ENCODE results near the gene SUN2. TPM values are rescaled to one million over a fixed set of nuclear protein-coding genes. Genes with fewer than 3 reads are reported as not detected.
"Not testable (repeated sequence)": the region's sequence is repeated elsewhere in the genome, so short reads cannot be mapped to it uniquely, and the experiment has no call there.

SUN2 gene
- total and polyA plus RNA-seq, 2 of the 4 experiments (the other 2 are of a cell fraction) = 27.8 to 50.0 TPM

DNA sequence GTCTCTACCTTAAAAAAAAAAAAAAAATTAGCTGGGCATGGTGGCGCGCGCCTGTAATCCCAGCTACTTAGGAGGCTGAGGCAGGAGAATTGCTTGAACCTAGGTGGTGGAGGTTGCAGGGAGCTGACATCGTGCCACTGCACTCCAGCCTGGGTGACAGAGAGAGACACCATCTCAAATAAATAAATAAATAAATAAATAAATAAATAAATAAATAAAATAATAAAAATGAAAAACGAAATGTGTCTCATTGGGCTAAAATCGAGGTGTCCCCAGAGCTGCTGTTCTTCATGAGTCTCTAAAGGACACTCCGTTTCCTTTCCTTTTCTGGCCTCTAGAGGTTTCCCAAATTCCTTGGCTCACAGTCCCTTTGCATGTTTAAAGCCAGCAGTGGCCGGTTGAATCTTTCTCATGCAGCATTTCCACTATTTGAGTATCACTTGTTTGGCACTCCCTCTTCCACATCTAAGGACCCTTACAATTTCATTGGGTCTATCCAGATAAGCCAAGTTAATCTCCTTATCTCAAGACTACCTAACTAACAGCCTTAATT is 49.3 kb upstream of the SUN2 start:
- H3K27me3 ChIP-seq (ENCODE audit: control insufficient read depth, insufficient read depth, low read length); H3K9me1 ChIP-seq (ENCODE audit: insufficient read depth, low read length); H3K56ac ChIP-seq (ENCODE audit: extremely low read depth, insufficient read depth, low read length); H2AK9ac ChIP-seq (replicated peaks; ENCODE audit: low read depth, low read length, poor library complexity); H2AFZ ChIP-seq (replicated peaks; ENCODE audit: low read length, poor library complexity); H4K20me1 ChIP-seq (ENCODE audit: insufficient read depth, low read length); H2AK5ac ChIP-seq (ENCODE audit: low read depth, low read length); H3K14ac ChIP-seq (replicated peaks; ENCODE audit: low read depth, low read length); H3K4me2 ChIP-seq (ENCODE audit: low read depth, low read length); dilution Hi-C loops (cut with HindIII; ENCODE audit: low sequenced_read_pairs, unreplicated experiment); H4K5ac ChIP-seq (ENCODE audit: low read depth, low read length); ATAC-seq (ENCODE audit: low read depth); CTCF ChIA-PET; H3K27ac ChIP-seq (ENCODE audit: insufficient read depth, low read length); H3K23ac ChIP-seq (ENCODE audit: low read depth, low read length); POLR2A ChIA-PET (ENCODE audit: unreplicated experiment); H3K18ac ChIP-seq (ENCODE audit: low read depth, low read length); DNase-seq; H3K36me3 ChIP-seq (ENCODE audit: control insufficient read depth, insufficient read depth, low read length); in situ Hi-C loops (cut with MboI; ENCODE audit: low sequenced_read_pairs); H3K9ac ChIP-seq (ENCODE audit: low read depth, low read length); H3K79me1 ChIP-seq (ENCODE audit: low read depth in 1 of 2, low read length in 2 of 2); H3K4me1 ChIP-seq (ENCODE audit: control insufficient read depth, insufficient read depth, low read length); H3K4me3 ChIP-seq (ENCODE audit: insufficient read depth, low read depth, low read length); intact Hi-C loops (cut with micrococcal nuclease); H4K8ac ChIP-seq (ENCODE audit: low read depth in 2 of 2, low read length in 2 of 2); H3K4ac ChIP-seq (ENCODE audit: low read depth, low read length); H2BK120ac ChIP-seq (ENCODE audit: low read depth, low read length); H2BK20ac ChIP-seq (ENCODE audit: low read depth, low read length); H2BK5ac ChIP-seq (ENCODE audit: low read depth, low read length, poor library complexity, severe bottlenecking); H4K91ac ChIP-seq (ENCODE audit: insufficient read depth, low read depth, low read length); H2BK15ac ChIP-seq (ENCODE audit: low read depth, low read length); BruUV-seq (replicated peaks); H3K9me3 ChIP-seq (ENCODE audit: control insufficient read depth, insufficient read depth, low read length): not testable (repeated sequence)
- 69% methylated on average over 3 of the region's 8 CpGs; no CpG with 5 or more reads in 1 of the 2 experiments for WGBS, 2 experiments (ENCODE audit: extremely low coverage in 2 of 2, insufficient read length in 1 of 2)
